ENCODE data around the gene TRABD. TPM values are rescaled to one million over a fixed set of nuclear protein-coding genes. Genes with fewer than 3 reads are reported as not detected.

TRABD gene
- total RNA-seq, 3 donors from 2014 or later, result 17.3 to 35.7 (median 28.2) TPM

GRCh38 chr22:50236731-50237409, 51.2 kb downstream of the TRABD start:
- Histone ChIP-seq H3K9me3 (no peaks in the 10 kb centered on the region), H3K27me3 (no peaks in the 10 kb centered on the region), H3K27ac (no peak overlapping the region), H3K4me3 (no peak overlapping the region), H3K4me1 (peaks cover 0 to 8% of the 10 kb centered on the region in 2 donors), H3K36me3 (no peaks in the 10 kb centered on the region)
- DNase-seq (ENCODE audit: low spot score in 2 of 2), result no peak
- TF ChIP-seq POLR2A (IDR thresholded peaks at IDR 0.05) (no peak), POLR2AphosphoS5 (IDR thresholded peaks at IDR 0.05) (no peak), CTCF (IDR thresholded peaks at IDR 0.05) (no peak)
- intact Hi-C loops (cut with DNase I; ENCODE audit: low total_unique reads), result loop anchor here (1.0 kb wide), 1 partner anchor 45 kb away; no protein-coding TSS in a partner anchor

- no peaks in the 10 kb centered on the region for H3K9me3 ChIP-seq
- no peak for DNase-seq (ENCODE audit: low spot score in 2 of 2)
- H3K4me1 ChIP-seq, result peaks cover 0 to 12% of the 10 kb centered on the region in 2 donors
- H3K27ac ChIP-seq, result no peak overlapping the region
- no peaks in the 10 kb centered on the region for H3K27me3 ChIP-seq
- no peaks in the 10 kb centered on the region for H3K36me3 ChIP-seq
- intact Hi-C loops (cut with DNase I; ENCODE audit: low total_unique reads), result no loop called here
- TF ChIP-seq CTCF (IDR thresholded peaks at IDR 0.05) (no peak), POLR2A (IDR thresholded peaks at IDR 0.05) (no peak), POLR2AphosphoS5 (IDR thresholded peaks at IDR 0.05) (no peak)
- H3K4me3 ChIP-seq, result no peak overlapping the region
These were observed 53.0 kb downstream of the TRABD start for GRCh38 chr22:50238755-50239154.

- Histone ChIP-seq H3K4me1 (peaks cover 7 to 19% of the 10 kb centered on the region in 2 donors), H3K4me3 (peak overlapping the region; percentile 77 to 98 (median 93)), H3K27ac (no peak overlapping the region), H3K9me3 (no peaks in the 10 kb centered on the region), H3K27me3 (no peaks in the 10 kb centered on the region), H3K36me3 (no peaks in the 10 kb centered on the region)
- TF ChIP-seq CTCF (IDR thresholded peaks at IDR 0.05) (no peak), POLR2AphosphoS5 (IDR thresholded peaks at IDR 0.05) (no peak), POLR2A (IDR thresholded peaks at IDR 0.05) (no peak)
- intact Hi-C loops (cut with DNase I; ENCODE audit: low total_unique reads), result no loop called here
- no peak for DNase-seq (ENCODE audit: low spot score in 2 of 2)
These were observed 56.8 kb downstream of the TRABD start for GRCh38 chr22:50242406-50242949.

- TF ChIP-seq CTCF (IDR thresholded peaks at IDR 0.05) (no peak), POLR2A (IDR thresholded peaks at IDR 0.05) (no peak), POLR2AphosphoS5 (IDR thresholded peaks at IDR 0.05) (no peak)
- H3K4me1 ChIP-seq, result peaks cover 7 to 19% of the 10 kb centered on the region in 2 donors
- no peaks in the 10 kb centered on the region for H3K27me3 ChIP-seq
- H3K27ac ChIP-seq, result peak overlapping the region; percentile 95 to 99
- DNase-seq (ENCODE audit: low spot score in 2 of 2), result no peak
- intact Hi-C loops (cut with DNase I; ENCODE audit: low total_unique reads), result no loop called here
- H3K9me3 ChIP-seq, result no peaks in the 10 kb centered on the region
- H3K36me3 ChIP-seq, result no peaks in the 10 kb centered on the region
- H3K4me3 ChIP-seq, result peak overlapping the region; percentile 77 to 98 (median 93)
These were observed 58.1 kb downstream of the TRABD start for GRCh38 chr22:50243685-50244419.

All from breast epithelium (tissue), 4 donors.